ENCODE results near the gene TAPBP.
"Not testable (repeated sequence)": the region's sequence is repeated elsewhere in the genome, so short reads cannot be mapped to it uniquely, and the experiment has no call there.

The TAPBP gene

DNA sequence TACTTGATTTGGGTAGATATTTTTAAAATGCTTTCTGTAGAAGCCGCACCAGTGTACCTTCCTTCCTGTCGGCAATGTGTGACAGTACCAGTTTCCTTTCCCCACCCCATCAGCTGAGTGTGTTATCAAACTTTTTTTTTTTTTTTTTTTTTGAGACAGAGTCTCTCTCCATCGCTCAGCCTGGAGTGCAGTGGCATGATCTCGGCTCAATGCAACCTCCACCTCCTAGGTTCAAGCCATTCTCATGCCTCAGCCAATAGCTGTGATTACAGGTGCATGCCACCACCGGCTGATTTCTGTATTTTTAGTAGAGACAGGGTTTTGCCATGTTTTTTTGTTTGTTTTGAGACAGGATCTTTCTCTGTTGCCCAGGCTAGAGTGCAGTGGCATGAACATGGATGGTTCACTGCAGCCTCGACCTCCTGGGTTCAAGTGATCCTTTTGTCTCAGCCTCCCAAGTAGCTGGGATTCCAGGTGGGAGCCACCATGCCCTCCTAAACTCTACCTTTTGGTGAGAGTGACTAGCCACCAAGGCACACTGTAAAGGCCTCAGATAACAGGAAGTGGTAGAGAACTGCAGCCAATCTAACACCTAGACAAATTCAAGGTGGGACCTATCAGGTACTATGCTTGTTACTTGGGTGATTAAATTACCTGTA, 30.2 kb upstream of the TAPBP start:
- TF ChIP-seq, protein P1, sequence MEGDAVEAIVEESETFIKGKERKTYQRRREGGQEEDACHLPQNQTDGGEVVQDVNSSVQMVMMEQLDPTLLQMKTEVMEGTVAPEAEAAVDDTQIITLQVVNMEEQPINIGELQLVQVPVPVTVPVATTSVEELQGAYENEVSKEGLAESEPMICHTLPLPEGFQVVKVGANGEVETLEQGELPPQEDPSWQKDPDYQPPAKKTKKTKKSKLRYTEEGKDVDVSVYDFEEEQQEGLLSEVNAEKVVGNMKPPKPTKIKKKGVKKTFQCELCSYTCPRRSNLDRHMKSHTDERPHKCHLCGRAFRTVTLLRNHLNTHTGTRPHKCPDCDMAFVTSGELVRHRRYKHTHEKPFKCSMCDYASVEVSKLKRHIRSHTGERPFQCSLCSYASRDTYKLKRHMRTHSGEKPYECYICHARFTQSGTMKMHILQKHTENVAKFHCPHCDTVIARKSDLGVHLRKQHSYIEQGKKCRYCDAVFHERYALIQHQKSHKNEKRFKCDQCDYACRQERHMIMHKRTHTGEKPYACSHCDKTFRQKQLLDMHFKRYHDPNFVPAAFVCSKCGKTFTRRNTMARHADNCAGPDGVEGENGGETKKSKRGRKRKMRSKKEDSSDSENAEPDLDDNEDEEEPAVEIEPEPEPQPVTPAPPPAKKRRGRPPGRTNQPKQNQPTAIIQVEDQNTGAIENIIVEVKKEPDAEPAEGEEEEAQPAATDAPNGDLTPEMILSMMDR (IDR thresholded peaks at IDR 0.05; ENCODE audit: low read depth, low read length) = no peak
- DNase-seq (ENCODE audit: extremely low read depth, low read depth) = no peak

DNA sequence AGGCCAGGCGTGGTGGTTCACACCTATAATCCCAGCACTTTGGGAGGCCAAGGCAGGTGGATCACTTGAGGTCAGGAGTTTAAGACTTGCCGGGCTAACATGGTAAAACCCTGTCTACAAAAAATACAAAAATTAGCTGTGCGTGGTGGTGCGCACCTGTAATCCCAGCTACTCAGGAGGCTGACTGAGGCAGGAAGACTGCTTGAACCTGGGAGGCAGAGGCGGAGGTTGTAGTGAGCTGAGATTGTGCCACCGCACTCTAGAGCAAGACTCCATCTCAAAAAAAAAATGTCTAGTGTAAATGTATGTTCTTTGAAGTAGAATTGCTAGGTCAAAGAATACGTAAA, 29.7 kb upstream of the TAPBP start:
- DNase-seq (ENCODE audit: extremely low read depth, low read depth) = not testable (repeated sequence)

DNA sequence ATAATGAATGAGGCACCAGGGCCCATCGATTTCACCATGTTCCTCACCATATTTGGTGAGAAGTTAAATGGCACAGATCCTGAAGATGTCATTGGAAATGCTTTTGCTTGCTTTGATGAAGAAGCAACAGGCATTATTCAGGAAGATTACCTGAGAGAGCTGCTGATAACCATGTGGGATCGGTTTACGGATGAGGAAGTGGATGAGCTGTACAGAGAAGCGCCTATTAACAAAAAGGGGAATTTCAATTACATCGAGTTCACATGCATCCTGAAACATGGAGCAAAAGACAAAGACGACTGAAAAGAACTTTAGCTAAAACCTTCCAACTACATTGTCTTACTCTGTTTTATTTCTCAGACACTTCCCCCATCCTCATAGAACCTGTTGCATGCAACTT, 25.3 kb upstream of the TAPBP start:
- TF ChIP-seq, protein P1 (IDR thresholded peaks at IDR 0.05; ENCODE audit: low read depth, low read length) = no peak
- no peak for DNase-seq (ENCODE audit: extremely low read depth, low read depth)

DNA sequence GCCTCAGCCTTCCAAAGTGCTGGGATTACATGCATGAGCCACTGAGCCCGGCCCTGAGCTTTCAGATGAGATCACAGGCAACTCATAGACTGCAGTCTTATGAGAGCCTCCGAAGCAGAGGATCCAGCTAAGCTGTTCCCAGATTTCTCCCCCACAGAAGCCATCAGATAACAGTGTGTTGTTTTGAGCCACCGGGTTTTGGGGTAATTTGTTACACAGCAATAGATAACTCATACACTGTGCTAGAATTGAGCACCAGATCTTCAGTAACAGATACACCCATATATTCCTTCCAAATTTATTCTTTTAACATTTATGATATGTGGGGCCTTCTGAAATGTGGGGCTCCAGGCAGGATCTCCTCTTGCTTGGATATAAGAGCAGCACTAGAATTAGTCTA, 22.6 kb upstream of the TAPBP start:
- TF ChIP-seq, protein P1 (IDR thresholded peaks at IDR 0.05; ENCODE audit: low read depth, low read length) = no peak

DNA sequence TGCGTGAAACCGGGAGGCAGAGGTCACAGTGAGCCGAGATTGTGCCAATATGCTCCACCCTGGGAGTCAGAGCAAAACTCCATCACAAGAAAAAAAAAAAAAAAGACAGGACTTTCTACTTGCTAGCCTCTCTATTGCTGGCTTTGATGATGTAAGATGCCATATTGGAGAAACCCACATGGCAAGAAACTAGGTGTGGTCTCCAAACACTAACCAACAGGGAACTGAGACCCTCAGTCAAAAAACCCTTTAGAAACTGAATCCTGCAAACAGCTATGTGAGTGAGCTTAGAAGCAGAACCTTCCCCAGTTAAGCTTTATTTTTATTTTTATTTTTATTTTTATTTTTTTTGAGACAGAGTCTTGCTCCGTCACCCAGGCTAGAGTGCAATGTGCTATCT, 22.0 kb upstream of the TAPBP start:
- DNase-seq (ENCODE audit: extremely low read depth, low read depth) = no peak
- TF ChIP-seq, protein P1 (IDR thresholded peaks at IDR 0.05; ENCODE audit: low read depth, low read length) = no peak

More for the DNA sequence above, 22.6 kb upstream of the TAPBP start:
- no peak for DNase-seq (ENCODE audit: extremely low read depth, low read depth)

DNA sequence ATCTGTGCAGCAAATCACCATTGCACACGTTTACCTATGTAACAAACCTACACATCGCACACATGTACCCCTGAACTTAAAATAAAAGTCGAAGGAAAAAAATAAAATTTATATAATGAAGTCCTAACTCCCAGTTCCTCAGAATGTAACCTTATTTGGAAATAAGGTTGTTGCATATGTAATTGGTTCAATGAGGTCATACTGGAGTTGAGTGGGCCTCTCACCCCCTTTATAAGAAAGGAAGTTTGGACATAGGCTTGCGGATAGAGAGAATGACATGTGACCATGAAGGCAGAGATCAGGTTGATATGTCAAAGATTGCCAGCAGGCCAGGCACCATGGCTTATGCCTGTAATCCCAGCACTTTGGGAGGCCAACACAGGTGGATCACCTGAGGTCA, 19.8 kb upstream of the TAPBP start:
- TF ChIP-seq, protein P1 (IDR thresholded peaks at IDR 0.05; ENCODE audit: low read depth, low read length) = no peak
- no peak for DNase-seq (ENCODE audit: extremely low read depth, low read depth)

DNA sequence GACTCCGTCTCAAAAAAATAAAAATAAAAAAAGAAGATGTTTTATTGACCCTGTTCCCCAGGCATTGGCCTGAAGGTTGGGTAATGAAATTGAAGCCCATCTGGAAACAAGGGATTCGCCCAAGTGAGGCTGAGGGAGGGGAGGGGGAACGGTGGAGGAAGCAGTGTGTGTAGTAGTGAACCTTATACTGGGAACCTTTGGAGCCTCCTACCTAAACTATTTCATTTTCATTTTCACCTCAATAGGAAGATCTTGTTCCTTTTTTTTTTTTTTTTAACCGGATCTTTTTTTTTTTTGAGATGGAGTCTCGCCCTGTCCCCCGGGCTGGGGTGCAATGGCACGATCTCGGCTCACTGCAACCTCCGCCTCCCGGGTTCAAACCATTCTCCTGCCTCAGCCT, 16.9 kb upstream of the TAPBP start:
- TF ChIP-seq, protein P1 (IDR thresholded peaks at IDR 0.05; ENCODE audit: low read depth, low read length) = no peak
- DNase-seq (ENCODE audit: extremely low read depth, low read depth) = no peak

DNA sequence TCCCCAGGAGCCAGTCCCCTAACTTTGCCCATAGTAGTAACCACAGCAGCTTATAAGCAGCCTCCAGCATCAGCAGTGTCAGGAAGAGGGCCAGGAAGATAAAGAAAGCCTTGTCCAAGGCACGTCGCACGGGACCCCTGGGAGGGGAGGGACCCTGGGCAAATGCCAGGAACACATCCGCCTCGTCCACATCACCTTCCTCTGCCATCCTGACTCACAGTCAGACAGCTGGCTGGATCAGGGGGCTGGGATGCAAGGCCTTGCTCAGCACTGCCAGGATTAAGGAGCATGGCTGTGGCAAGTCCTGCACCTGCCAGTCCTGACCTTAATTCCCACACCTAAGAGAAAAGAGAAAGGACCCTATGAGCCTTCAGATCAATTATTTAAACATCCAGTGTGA, 15.2 kb upstream of the TAPBP start:
- DNase-seq (ENCODE audit: extremely low read depth, low read depth) = no peak

More for the DNA sequence above, 15.2 kb upstream of the TAPBP start:
- TF ChIP-seq, protein P1 (IDR thresholded peaks at IDR 0.05; ENCODE audit: low read depth, low read length) = no peak
